Glutamatergic neuron (in vitro differentiated cells): Measurements from ENCODE around the gene HES7. TPM values are rescaled to one million over a fixed set of nuclear protein-coding genes. Genes with fewer than 3 reads are reported as not detected.

Experiments
- DNase-seq: peaks from one replicate; pipeline ENCODE4 v3.0.0; 2022
- H3K27ac Mint-ChIP-seq: one replicate; pipeline ENCODE4 v1.8.0; 2020; ENCODE audit warnings: mild to moderate bottlenecking, mixed read lengths, inconsistent platforms; ENCODE audit not compliant: unreplicated experiment
- H3K27me3 Mint-ChIP-seq: one replicate; pipeline ENCODE4 v1.8.0; 2020; ENCODE audit warnings: mild to moderate bottlenecking, moderate library complexity, mixed read lengths, inconsistent platforms; ENCODE audit not compliant: unreplicated experiment
- H3K36me3 Mint-ChIP-seq: one replicate; pipeline ENCODE4 v1.8.0; 2020; ENCODE audit warnings: mild to moderate bottlenecking, mixed read lengths, inconsistent platforms; ENCODE audit not compliant: unreplicated experiment
- H3K4me1 Mint-ChIP-seq: one replicate; pipeline ENCODE4 v1.8.0; 2020; ENCODE audit warnings: mild to moderate bottlenecking, low read depth, mixed read lengths, inconsistent platforms; ENCODE audit not compliant: unreplicated experiment
- H3K4me3 Mint-ChIP-seq: one replicate; pipeline ENCODE4 v1.8.0; 2020; ENCODE audit warnings: mild to moderate bottlenecking, mixed read lengths, inconsistent platforms; ENCODE audit not compliant: unreplicated experiment
- H3K9me3 Mint-ChIP-seq: one replicate; pipeline ENCODE4 v1.8.0; 2020; ENCODE audit warnings: mild to moderate bottlenecking, moderate library complexity, mixed read lengths, inconsistent platforms; ENCODE audit not compliant: unreplicated experiment
- total RNA-seq: library from RNA; stranded (reverse); fragmentation: NEBNext Ultra II Directional; extraction: Animal tissue kit (Norgen Biotek cat#: 25700); gene quantifications from one replicate; pipeline ENCODE4 v1.2.1, GENCODE V29; 2021; ENCODE audit not compliant: unreplicated experiment
- TF ChIP-seq, protein P1 (sequence below): fragments of 200-600 bp; sonication (generic); IDR thresholded peaks from one replicate; pipeline ENCODE4 v1.5.0; 2021; ENCODE audit not compliant: partially characterized antibody, unreplicated experiment

Gene HES7
- total RNA-seq, 1 donor from 2014 or later = 2.2 TPM

DNA sequence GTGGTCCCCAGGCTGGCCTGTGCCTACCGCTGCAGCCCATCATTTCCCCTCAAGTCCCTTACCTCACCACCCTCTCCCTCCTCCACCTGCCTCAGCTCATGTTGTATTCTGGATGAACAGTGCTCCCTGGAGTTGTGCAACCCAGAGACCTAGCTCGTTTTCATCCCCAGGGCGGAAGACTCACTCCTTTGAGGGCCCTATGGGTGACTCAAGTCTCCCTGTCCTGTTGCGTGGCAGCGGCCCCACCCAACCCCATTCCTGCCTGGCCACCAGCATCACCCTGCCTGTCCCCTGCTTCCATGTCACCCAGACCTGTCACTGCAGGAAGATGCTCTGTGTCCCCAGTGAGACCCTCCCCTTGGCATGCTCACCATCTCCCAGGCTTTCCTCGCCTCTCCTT, 39.7 kb downstream of the HES7 start:
- Mint-ChIP-seq H3K9me3 (no peaks in the 10 kb centered on the region), H3K27me3 (peaks cover 16% of the 10 kb centered on the region), H3K4me3 (no peak overlapping the region), H3K27ac (no peak overlapping the region), H3K36me3 (no peaks in the 10 kb centered on the region), H3K4me1 (no peaks in the 10 kb centered on the region)
- TF ChIP-seq, protein P1, sequence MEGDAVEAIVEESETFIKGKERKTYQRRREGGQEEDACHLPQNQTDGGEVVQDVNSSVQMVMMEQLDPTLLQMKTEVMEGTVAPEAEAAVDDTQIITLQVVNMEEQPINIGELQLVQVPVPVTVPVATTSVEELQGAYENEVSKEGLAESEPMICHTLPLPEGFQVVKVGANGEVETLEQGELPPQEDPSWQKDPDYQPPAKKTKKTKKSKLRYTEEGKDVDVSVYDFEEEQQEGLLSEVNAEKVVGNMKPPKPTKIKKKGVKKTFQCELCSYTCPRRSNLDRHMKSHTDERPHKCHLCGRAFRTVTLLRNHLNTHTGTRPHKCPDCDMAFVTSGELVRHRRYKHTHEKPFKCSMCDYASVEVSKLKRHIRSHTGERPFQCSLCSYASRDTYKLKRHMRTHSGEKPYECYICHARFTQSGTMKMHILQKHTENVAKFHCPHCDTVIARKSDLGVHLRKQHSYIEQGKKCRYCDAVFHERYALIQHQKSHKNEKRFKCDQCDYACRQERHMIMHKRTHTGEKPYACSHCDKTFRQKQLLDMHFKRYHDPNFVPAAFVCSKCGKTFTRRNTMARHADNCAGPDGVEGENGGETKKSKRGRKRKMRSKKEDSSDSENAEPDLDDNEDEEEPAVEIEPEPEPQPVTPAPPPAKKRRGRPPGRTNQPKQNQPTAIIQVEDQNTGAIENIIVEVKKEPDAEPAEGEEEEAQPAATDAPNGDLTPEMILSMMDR = no peak
- DNase-seq = no peak

DNA sequence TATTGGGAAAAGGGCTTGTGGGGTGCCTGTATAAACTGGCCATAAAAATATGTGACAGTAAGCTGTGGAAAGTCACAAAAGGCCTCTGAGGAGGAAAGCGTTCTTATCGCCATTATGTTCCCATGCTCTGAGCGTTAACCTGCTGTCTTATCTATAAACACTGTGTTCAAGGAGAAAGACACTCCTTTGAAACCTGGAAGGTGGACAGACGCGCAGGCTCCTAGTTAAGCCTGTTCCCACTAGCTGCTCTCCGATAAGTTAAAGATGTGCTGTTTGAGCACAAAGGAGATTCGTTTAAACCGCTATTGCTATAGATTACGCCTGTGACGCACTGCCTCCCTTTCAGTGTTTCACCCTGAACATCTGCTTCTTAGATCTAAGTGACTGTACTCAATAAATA, 41.6 kb downstream of the HES7 start:
- Mint-ChIP-seq H3K27me3 (peaks cover 21% of the 10 kb centered on the region), H3K9me3 (no peaks in the 10 kb centered on the region), H3K4me1 (no peaks in the 10 kb centered on the region), H3K4me3 (no peak overlapping the region), H3K27ac (no peak overlapping the region), H3K36me3 (no peaks in the 10 kb centered on the region)
- TF ChIP-seq, protein P1 = no peak
- no peak for DNase-seq

DNA sequence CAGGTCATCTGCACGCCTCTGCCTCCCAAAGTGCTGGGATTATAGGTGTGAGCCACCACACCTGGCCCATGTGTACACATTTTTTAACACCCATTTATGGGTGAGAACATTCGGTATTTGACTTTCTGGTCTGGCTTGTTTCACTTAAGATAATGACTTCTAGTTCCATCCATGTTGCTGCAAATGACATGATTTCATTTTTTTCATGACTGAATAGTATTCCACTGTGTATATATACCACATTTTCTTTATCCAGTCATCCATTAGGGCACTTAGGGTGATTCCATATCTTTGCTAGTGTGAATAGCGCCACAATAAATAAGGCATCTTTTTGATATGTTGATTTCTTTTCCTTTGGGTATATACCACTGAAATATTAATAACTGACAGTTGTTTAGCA, 42.0 kb downstream of the HES7 start:
- no peaks in the 10 kb centered on the region for H3K36me3 Mint-ChIP-seq
- TF ChIP-seq, protein P1 = no peak
- H3K27me3 Mint-ChIP-seq = peaks cover 22% of the 10 kb centered on the region
- no peaks in the 10 kb centered on the region for H3K4me1 Mint-ChIP-seq
- no peak overlapping the region for H3K27ac Mint-ChIP-seq
- H3K4me3 Mint-ChIP-seq = no peak overlapping the region
- DNase-seq = no peak
- no peaks in the 10 kb centered on the region for H3K9me3 Mint-ChIP-seq

DNA sequence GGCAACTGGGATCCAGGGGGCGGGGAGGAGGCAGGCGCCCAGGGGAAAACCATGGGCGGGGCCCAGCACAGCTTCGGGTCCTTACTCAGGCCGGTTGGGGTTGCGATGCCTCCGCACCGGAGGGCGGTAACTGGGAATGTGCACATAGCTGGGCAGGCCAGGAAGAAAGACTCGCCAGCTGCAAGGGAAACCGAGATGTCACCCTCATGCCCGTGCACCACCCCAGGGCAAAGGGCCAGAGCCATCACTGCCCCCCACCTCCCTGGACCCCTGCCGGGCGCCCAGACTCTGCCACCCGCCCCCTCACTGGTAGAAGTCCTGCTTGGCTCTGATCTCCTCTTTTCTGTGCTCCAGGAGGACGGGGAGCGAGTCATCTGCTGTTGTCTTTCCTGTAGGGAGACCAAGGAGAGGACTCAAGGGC, 43.1 kb downstream of the HES7 start:
- DNase-seq = no peak
- no peak overlapping the region for H3K27ac Mint-ChIP-seq
- TF ChIP-seq, protein P1 = no peak
- peaks cover 23% of the 10 kb centered on the region for H3K27me3 Mint-ChIP-seq
- no peaks in the 10 kb centered on the region for H3K4me1 Mint-ChIP-seq
- peak overlapping the region; percentile 46 for H3K4me3 Mint-ChIP-seq
- H3K36me3 Mint-ChIP-seq = no peaks in the 10 kb centered on the region
- H3K9me3 Mint-ChIP-seq = no peaks in the 10 kb centered on the region

DNA sequence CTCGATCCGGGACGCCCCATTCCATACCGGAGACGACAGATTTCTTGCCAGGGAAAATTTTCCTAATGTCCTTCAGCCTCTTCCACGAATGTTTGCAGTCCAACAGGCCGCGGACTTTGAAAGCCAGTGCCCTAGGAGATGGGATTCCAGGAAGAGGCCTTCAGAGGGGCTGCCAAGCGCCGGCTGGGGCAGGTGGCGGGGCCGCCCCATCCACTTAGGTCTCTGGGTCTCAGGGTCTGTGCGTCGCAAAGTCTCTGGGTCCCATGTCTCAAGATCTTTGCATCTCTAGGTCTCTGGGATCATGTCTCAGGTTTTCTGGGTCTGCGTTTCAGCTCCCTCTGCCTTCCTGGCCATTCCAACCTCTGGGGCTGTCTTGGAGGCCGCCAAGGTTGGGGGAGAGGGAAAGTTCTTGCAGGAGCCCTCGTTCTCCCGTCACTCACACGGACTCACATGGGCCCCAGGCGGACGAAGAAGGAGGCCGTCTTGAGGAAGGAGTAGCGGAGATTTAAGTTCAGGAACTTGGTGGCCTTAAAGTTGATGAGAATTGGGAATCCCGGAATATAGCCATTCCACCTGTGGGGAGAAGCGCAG, 43.6 kb downstream of the HES7 start:
- peak overlapping the region; percentile 76 for H3K4me3 Mint-ChIP-seq
- no peaks in the 10 kb centered on the region for H3K36me3 Mint-ChIP-seq
- H3K4me1 Mint-ChIP-seq = no peaks in the 10 kb centered on the region
- peaks cover 20% of the 10 kb centered on the region for H3K27me3 Mint-ChIP-seq
- DNase-seq = no peak
- no peak overlapping the region for H3K27ac Mint-ChIP-seq
- no peaks in the 10 kb centered on the region for H3K9me3 Mint-ChIP-seq
- TF ChIP-seq, protein P1 = peak; percentile 7
